Stimulated activated CD4-positive, alpha-beta T cell treated with anti-CD3 and anti-CD28 coated beads, Interleukin-1b, Interleukin-23, amount 100 ng/mL, for 4 hours (primary cell): ENCODE measurements around the gene CTSA.
A peak's percentile ranks its signal among the peaks of the same experiment; 100 is the strongest.
"Not testable (repeated sequence)": the region's sequence is repeated elsewhere in the genome, so short reads cannot be mapped to it uniquely, and the experiment has no call there.

Source experiments
- DNase-seq, 2 donors: peaks; one replicate each; pipeline ENCODE4 v3.0.0-alpha.2; 2020; ENCODE audit warnings: low read depth in 2 of 2

CTSA gene

DNA sequence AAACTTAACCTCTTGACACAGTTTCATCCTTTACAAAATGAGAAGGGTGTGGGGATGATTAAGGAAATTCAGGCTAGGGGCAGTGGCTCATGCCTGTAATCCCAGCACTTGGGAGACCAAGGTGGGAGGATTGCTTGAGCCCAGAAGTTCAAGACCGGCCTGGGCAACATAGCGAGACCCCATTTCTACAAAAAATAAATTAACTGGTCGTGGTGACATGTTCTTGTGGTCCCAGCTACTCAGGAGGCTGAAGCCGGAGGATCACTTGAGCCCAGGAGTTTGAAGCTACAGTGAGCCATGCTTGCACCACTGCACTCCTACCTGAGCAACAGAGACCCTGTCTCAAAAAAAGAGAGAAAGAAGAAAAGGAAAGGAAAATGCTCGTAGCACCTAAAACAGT is 24.7 kb upstream of the CTSA start:
- no peak for DNase-seq

DNA sequence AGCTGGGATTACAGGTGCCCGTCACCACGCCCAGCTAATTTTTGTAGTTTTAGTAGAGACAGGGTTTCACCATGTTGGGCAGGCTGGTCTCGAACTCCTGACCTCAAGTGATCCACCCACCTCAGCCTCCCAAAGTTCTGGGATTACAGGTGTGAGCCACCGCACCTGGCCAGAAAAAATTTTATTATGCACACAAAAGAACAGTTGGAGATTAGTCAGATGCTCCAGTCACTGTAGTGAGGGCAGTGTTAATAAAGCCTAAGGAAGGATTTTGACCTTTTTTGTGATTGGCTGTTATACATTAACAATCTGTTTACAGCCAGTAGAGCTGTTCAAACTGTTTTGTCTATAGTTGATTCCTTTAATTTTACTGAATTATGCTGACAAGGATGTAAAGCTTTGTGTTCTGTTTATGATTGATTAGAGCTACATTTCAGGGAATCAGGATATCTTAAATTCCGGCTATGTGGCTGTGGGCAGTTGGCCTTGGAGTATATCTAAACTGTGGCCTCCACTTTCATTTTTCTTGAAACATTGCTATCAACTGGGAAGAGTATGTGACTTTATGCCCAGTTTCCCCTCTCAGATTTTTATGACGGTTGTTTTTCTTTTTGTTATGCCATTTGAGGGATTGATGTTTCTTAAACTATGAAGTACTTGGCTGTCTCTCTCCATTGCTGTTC is 23.9 kb upstream of the CTSA start:
- DNase-seq, result no peak

DNA sequence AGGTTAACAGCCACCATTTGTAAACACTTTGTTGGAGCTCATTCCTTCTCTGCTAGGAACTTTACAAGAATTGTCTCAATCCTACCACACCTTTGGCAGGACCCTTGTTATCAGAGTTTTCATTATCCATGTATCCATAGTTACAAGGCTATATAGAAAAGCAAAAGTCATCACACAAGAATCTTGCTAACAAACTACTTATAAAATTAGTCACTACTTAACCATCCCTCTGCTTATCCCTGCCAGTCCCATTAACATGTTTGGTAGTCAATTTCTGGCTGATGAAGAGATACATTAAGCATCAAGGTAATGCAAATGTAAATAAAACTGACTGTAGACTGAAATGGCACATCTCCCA is 23.3 kb upstream of the CTSA start:
- no peak for DNase-seq

- DNase-seq, result no peak
These were observed 18.5 kb upstream of the CTSA start for GRCh38 chr20:45872626-45873025.

- no peak for DNase-seq
These were observed 17.6 kb upstream of the CTSA start for GRCh38 chr20:45873409-45874103.

GRCh38 chr20:45874104-45874481 is 17.0 kb upstream of the CTSA start:
- not testable (repeated sequence) for DNase-seq

- DNase-seq, result no peak
These were observed 16.6 kb upstream of the CTSA start for GRCh38 chr20:45874576-45874975.

DNA sequence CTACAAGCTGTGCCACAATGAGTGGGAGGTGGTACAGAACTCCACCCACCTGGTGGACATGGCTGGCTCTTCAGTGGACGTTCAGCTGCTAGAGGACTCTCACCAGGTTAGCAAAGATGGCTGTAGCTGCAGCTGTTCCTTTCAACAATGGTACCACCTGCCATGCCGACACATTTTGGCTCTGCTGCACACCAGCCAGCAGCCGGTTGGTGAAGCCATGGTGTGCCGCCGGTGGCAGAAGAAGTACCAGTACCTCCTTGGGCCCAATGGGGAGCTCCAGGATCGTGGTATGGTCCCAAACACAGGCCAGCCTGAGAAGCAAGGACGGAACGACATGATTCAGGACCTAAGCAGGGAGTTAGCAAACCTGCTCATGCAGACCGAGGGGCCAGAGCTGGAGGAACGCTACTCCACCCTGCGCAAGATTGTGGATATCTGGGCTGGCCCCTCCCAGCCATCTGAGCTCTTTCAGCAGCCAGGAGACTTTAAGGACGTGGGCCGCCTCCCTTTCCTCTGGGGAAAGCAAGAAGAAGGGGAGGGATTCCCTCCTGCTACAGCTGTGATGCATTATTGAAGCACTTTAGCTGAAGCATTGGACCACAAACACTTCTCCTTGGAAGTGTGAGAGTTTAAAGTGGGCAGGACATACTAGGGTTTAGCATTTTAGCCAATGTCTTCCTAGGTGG is 12.9 kb upstream of the CTSA start:
- no peak for DNase-seq

DNA sequence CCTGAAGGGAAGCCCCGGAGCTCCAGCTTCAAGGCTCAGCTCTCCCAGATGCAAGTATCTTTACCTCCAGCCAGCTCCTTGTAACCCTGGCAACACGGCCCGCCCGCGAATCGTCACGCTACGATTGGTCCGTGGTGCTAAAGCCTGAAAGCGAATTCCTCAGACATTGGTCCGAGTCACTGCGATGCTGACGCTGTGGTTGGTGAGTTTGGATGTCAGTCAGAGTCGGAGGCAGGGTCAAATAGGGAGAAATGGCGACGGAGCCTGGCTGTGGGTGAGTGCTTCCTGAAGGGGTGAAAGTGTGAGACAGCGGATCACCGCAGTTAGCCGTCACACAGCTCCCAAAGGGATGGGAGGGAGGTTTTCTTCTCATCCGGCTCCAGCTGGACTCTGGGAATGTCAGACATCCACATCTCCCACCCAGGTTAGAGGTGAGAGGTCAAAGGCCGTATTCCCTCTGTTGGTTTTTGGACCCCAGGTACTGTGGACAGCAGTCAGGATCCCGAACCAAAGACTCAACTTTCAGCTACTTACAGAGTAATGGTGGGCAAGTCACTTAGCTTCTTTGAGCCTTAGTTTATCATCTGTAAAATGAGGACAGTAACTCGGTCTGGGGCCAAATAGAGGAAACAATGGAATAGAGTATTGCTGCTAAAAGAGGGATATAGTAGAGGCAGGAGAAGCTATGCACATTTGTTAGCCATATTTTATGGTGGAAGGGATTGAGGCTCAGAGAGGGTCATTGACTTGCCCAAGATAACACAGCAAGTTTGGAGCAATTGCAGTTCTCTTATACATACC is 9.9 kb upstream of the CTSA start, which contains the start of gene ZSWIM1:
Gene ZSWIM1, plus strand, starts transcription at position 240 of the 801 bp plus-strand sequence. CDS start 1,366 bp downstream, outside the sequence.
- DNase-seq, result peak; percentile 97 to 98

DNA sequence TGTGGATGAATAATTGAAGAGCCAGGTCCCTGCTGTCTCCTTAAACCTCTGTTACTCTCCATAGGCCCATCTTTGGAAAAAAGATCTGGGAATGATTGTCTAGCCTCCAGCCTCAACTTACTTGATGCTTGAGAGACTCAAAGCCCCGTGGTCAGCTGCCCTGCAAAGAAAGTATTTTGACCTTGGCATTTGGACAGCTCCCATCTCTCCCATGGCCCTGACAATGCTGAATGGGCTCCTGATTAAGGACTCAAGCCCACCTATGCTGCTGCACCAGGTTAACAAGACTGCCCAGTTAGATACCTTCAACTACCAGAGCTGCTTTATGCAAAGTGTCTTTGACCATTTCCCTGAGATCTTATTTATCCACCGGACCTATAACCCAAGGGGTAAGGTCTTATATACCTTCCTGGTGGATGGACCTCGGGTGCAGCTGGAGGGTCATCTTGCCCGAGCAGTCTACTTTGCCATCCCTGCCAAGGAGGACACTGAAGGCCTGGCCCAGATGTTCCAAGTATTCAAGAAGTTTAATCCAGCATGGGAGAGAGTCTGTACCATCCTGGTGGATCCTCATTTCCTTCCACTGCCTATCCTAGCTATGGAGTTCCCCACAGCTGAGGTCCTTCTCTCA is 8.6 kb upstream of the CTSA start:
- DNase-seq, result no peak

- DNase-seq, result no peak
These were observed 8.1 kb upstream of the CTSA start for GRCh38 chr20:45883100-45883469.

GRCh38 chr20:45886590-45887345 is 4.4 kb upstream of the CTSA start:
- no peak for DNase-seq

DNA sequence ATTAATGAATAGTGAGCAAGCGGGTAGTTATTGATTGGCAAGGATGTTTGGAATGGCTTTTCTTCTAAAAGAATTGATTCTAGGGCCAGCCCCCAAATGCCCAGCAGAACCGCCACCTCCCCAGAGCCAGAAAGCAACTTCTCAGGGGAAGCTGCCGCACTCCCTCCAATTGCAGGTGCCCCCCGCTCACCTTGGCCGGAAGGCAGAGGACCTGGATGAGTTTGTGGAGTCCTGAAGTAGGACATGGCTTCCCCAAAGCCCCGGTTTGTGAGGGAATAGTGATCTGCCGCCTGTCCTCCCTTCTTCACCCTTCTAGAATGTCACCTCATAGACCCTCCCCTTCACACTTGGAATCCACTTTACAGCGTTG is 3.8 kb upstream of the CTSA start, which contains the start of gene SPATA25:
Gene SPATA25, minus strand, starts transcription at position 277 of the 370 bp plus-strand sequence. Its CDS starts 32 bp downstream, at position 245.
- no peak for DNase-seq

DNA sequence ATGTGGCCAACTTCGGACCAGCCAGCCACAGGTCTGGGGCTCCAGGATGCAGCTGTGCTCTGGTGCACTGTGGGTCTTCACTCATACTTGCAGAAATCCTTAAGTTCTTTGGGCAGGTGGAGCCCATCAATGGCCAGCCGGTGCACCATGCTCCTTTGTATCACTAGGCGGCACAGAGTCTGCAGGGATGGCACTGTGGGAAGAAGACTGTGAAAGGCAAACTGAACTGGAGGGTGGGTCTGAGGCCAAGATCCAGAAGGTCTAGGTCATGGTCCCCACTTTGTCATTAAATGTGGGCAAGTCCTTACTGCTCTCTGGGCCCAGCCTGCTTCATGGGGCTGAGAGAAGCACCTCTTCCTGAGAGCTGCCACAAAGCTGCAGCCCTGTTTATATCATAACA is 2.5 kb upstream of the CTSA start:
- no peak for DNase-seq

GRCh38 chr20:45890077-45890984 is 804 bp upstream of the CTSA start:
- DNase-seq, result peak; percentile 36 to 40

GRCh38 chr20:45892049-45892825 is 1.1 kb downstream of the CTSA start:
- DNase-seq, result no peak

- no peak for DNase-seq
These were observed 1.8 kb downstream of the CTSA start for GRCh38 chr20:45892828-45893500.

DNA sequence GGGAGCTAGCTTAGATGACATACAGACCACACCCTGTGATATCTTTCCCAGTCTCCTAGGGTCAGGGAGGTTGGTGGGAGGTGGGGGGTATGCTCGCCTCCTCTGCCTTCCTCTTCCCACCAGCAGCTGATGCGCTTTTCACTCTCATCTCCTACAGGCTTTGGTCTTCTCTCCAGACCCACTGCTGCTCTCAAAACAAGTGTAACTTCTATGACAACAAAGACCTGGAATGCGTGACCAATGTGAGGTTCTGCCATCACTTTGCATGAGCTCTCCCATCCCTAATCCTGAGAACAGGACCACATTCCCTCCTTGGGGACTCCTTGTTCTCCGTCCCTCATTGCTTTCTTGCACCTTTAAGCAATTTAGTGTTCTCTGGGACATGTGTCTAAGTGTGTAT is 2.7 kb downstream of the CTSA start:
- no peak for DNase-seq
